GM12878 (cell line): Measurements from ENCODE around the gene FTO. TPM values are rescaled to one million over a fixed set of nuclear protein-coding genes. Genes with fewer than 3 reads are reported as not detected.

Source experiments
- ATAC-seq: fragments of 200-7000 bp; cut with Tn5 transposase; 3 replicates; pipeline ENCODE4 v1.9.1; 2020; ENCODE audit warnings: mild to moderate bottlenecking, moderate library complexity
- BruUV-seq: library from RNA; stranded (reverse); fragments of 400-500 nt; replicated peaks from 2 replicates; lab custom pipeline; 2021; lab: Mats Ljungman, UMichigan
- CTCF ChIA-PET: fragments of 300-600 bp; sonication (Branson Sonifier 250); formaldehyde crosslinking; extraction: SDS; loops from one replicate; lab custom pipeline; 2021; ENCODE audit warnings: inconsistent platforms; lab: Yijun Ruan, JAX
- POLR2A ChIA-PET: fragments of 350-600 bp; formaldehyde crosslinking; extraction: SDS; loops from one replicate; lab custom pipeline; 2021; ENCODE audit warnings: inconsistent platforms; lab: Charles Lee
- RAD21 ChIA-PET: fragments of 300-600 bp; sonication (Branson Sonifier 250); formaldehyde crosslinking; loops from one replicate; lab custom pipeline; 2023; ENCODE audit warnings: antibody characterized with exemption; ENCODE audit not compliant: unreplicated experiment; lab: Charles Lee
- SMC1A ChIA-PET: fragments of 300-600 bp; sonication (Branson Sonifier 250); formaldehyde crosslinking; loops from one replicate; lab custom pipeline; 2023; ENCODE audit not compliant: unreplicated experiment, uncharacterized antibody; lab: Charles Lee
- DNase-seq: peaks from one replicate; pipeline ENCODE4 v3.0.0-alpha.2; 2011; ENCODE audit warnings: low read depth, low spot score
- FAIRE-seq: peaks from 3 replicates; lab custom pipeline; 2011; peaks lifted over from hg19 to GRCh38; lab: Jason Lieb, UNC
- H2AFZ ChIP-seq: 2 replicates; pipeline ENCODE4 v1.6.0; 2011; ENCODE audit warnings: low read depth, low read length, control low read depth; ENCODE audit not compliant: control insufficient read depth
- H3K27ac ChIP-seq: 2 replicates; pipeline ENCODE4 v1.5.1; 2011; ENCODE audit warnings: control low read depth; ENCODE audit not compliant: control insufficient read depth, insufficient read depth
- H3K27me3 ChIP-seq, 2 experiments: replicated peaks in 1 of 2; 2 replicates each; pipeline versions ENCODE4 v1.6.0 to v1.6.1; 2011; ENCODE audit warnings: low read length in 1 of 2; ENCODE audit not compliant: control insufficient read depth in 2 of 2, insufficient read depth in 2 of 2
- H3K36me3 ChIP-seq, 2 experiments: 2 replicates each; pipeline ENCODE4 v1.5.1; 2011; ENCODE audit warnings: low read length in 1 of 2; ENCODE audit not compliant: control insufficient read depth in 2 of 2, insufficient read depth in 2 of 2
- H3K4me1 ChIP-seq: 2 replicates; pipeline ENCODE4 v1.6.1; 2011; ENCODE audit warnings: mild to moderate bottlenecking, low read length, moderate library complexity, mixed read lengths; ENCODE audit not compliant: control insufficient read depth, insufficient read depth
- H3K4me2 ChIP-seq: 2 replicates; pipeline ENCODE4 v1.6.0; 2011; ENCODE audit warnings: control low read depth; ENCODE audit not compliant: control insufficient read depth, insufficient read depth
- H3K4me3 ChIP-seq: fragments of 200-600 bp; sonication (generic); 2 replicates; pipeline ENCODE4 v1.5.1; 2016
- H3K79me2 ChIP-seq: 2 replicates; pipeline ENCODE4 v1.6.0; 2011; ENCODE audit warnings: low read length; ENCODE audit not compliant: control insufficient read depth, insufficient read depth
- H3K9ac ChIP-seq: 2 replicates; pipeline ENCODE4 v1.8.0; 2011; ENCODE audit warnings: low read length, control low read depth, mixed read lengths; ENCODE audit not compliant: control insufficient read depth, insufficient read depth
- H3K9me3 ChIP-seq: replicated peaks from 3 replicates; pipeline ENCODE4 v1.5.1; 2011; ENCODE audit warnings: mild to moderate bottlenecking, low read length; ENCODE audit not compliant: control insufficient read depth, insufficient read depth
- H4K20me1 ChIP-seq: 2 replicates; pipeline ENCODE4 v1.6.0; 2011; ENCODE audit not compliant: control insufficient read depth, insufficient read depth
- FOS ChIP-seq: IDR thresholded peaks from 3 replicates; pipeline ENCODE4 v1.6.1; 2011; ENCODE audit warnings: borderline replicate concordance; ENCODE audit not compliant: insufficient read length; ENCODE audit errors: extremely low read depth
- FOXK2 ChIP-seq: fragments of 450-650 bp; IDR thresholded peaks from 2 replicates; pipeline ENCODE4 v1.6.1; 2017; ENCODE audit warnings: mild to moderate bottlenecking, moderate library complexity
- KAT2A ChIP-seq: conservative IDR thresholded peaks from 2 replicates; pipeline ENCODE4 v1.6.1; 2011; ENCODE audit warnings: low read depth, low read length; ENCODE audit not compliant: control insufficient read depth
- KDM1A ChIP-seq: fragments of 200-600 bp; sonication (generic); IDR thresholded peaks from 2 replicates; pipeline ENCODE4 v1.6.1; 2016; ENCODE audit warnings: borderline replicate concordance
- LARP7 ChIP-seq: fragments of 450-650 bp; IDR thresholded peaks from 2 replicates; pipeline ENCODE4 v1.6.1; 2017; ENCODE audit warnings: mild to moderate bottlenecking
- MXI1 ChIP-seq: fragments of 150-350 bp; IDR thresholded peaks from 2 replicates; pipeline ENCODE4 v1.6.1; 2011; ENCODE audit warnings: low read depth, mild to moderate bottlenecking, inconsistent platforms, low read length, improper control_type of control experiment
- NFXL1 ChIP-seq: fragments of 450-650 bp; IDR thresholded peaks from 2 replicates; pipeline ENCODE4 v1.6.1; 2017; ENCODE audit warnings: antibody characterized with exemption, mild to moderate bottlenecking, borderline replicate concordance
- NRF1 ChIP-seq: conservative IDR thresholded peaks from 2 replicates; pipeline ENCODE4 v1.6.1; 2011; ENCODE audit warnings: mild to moderate bottlenecking, low read depth, low read length, improper control_type of control experiment
- POLR2AphosphoS5 ChIP-seq: IDR thresholded peaks from 2 replicates; pipeline ENCODE4 v1.6.1; 2011; ENCODE audit warnings: mild to moderate bottlenecking, low read length, inconsistent platforms
- SIX5 ChIP-seq: IDR thresholded peaks from 2 replicates; pipeline ENCODE4 v1.6.1; 2011; ENCODE audit warnings: mild to moderate bottlenecking, low read depth, low read length, moderate library complexity; ENCODE audit not compliant: severe bottlenecking
- SMARCA5 ChIP-seq: fragments of 450-650 bp; IDR thresholded peaks from 2 replicates; pipeline ENCODE4 v1.6.1; 2017; ENCODE audit warnings: mild to moderate bottlenecking
- SP1 ChIP-seq: IDR thresholded peaks from one replicate; pipeline ENCODE4 v1.6.1; 2011; ENCODE audit warnings: low read depth, low read length
- STAT3 ChIP-seq: IDR thresholded peaks from 2 replicates; pipeline ENCODE4 v1.6.1; 2011; ENCODE audit warnings: low read depth, low read length, improper control_type of control experiment
- SUPT20H ChIP-seq: IDR thresholded peaks from 2 replicates; pipeline ENCODE4 v1.6.1; 2011; ENCODE audit warnings: low read depth, mild to moderate bottlenecking, low read length, moderate library complexity, borderline replicate concordance; ENCODE audit not compliant: control insufficient read depth
- WGBS: methylation state at CpG from one replicate; pipeline ENCODE4 v1.1.6; 2016; ENCODE audit warnings: low lambda C conversion rate; ENCODE audit not compliant: insufficient replicate concordance, insufficient coverage; ENCODE audit errors: missing lambda C conversion rate; 5-methylcytosine and 5-hydroxymethylcytosine counted together
- in situ Hi-C: fragments of 300-500 bp; cut with MboI; formaldehyde crosslinking; loops from 9 replicates; pipeline ENCODE4 v1.14.3; 2018; ENCODE audit warnings: mixed read lengths
- intact Hi-C: fragments of 100-400 bp; cut with micrococcal nuclease; formaldehyde crosslinking; loops from one replicate; pipeline ENCODE4 v1.14.2; 2022; ENCODE audit not compliant: unreplicated experiment
- polyA plus RNA-seq, 11 experiments: library from polyadenylated mRNA; depleted of rRNA in 4 of 11; unstranded in 6 of 11; stranded (reverse) in 5 of 11; fragments of >200 nt; fragmentation: Nextera tagmentation in 4 of 11; fragmentation: Illumina TruSeq in 1 of 11; extraction: Ambion mirVana in 4 of 11; extraction: Trizol in 1 of 11; gene quantifications; 1 replicate in 1 of 11; 2 replicates in 10 of 11; pipeline versions ENCODE4 v1.2.1 to v1.2.3, GENCODE V29; 2011 to 2016; ENCODE audit warnings: inconsistent platforms in 2 of 11, missing spikeins in 2 of 11, low read depth in 1 of 11
- total RNA-seq, 4 experiments: library from RNA; depleted of rRNA in 3 of 4; stranded (reverse); fragments of >200 nt in 3 of 4; fragmentation: Illumina TruSeq in 1 of 4; extraction: Trizol in 1 of 4; gene quantifications; 2 replicates each; pipeline versions ENCODE4 v1.2.1 to v1.2.3, GENCODE V29; 2013 to 2021
- TF ChIP-seq, protein P1 (sequence below): IDR thresholded peaks from 2 replicates; pipeline ENCODE4 v1.6.1; 2011; ENCODE audit warnings: mild to moderate bottlenecking, low read depth, low read length, moderate library complexity; ENCODE audit not compliant: insufficient replicate concordance
- TF ChIP-seq, protein P2 (sequence below): IDR thresholded peaks from 2 replicates; pipeline ENCODE4 v1.6.1; 2012; ENCODE audit warnings: low read depth, low read length, improper control_type of control experiment
- TF ChIP-seq, protein P3 (sequence below): IDR thresholded peaks from 2 replicates; pipeline ENCODE4 v1.6.1; 2011; ENCODE audit warnings: low read depth, mild to moderate bottlenecking, low read length, moderate library complexity, borderline replicate concordance; ENCODE audit errors: extremely low read depth
- TF ChIP-seq, protein P4 (sequence below), 3 experiments: IDR thresholded peaks in 2 of 3; conservative IDR thresholded peaks in 1 of 3; 2 replicates each; pipeline ENCODE4 v1.5.1; 2011; ENCODE audit warnings: low read depth in 3 of 3, low read length in 3 of 3, mild to moderate bottlenecking in 3 of 3, control low read depth in 2 of 3, moderate library complexity in 2 of 3, inconsistent platforms in 1 of 3, mixed read lengths in 1 of 3; ENCODE audit not compliant: control insufficient read depth in 2 of 3, insufficient read depth in 1 of 3; ENCODE audit errors: extremely low read depth in 1 of 3

The FTO gene
- total and polyA plus RNA-seq, 10 of the 15 experiments (the other 5 are each of a cell fraction or from before 2014, with no cell fraction given) = 20.1 to 55.0 (median 47.0) TPM

DNA sequence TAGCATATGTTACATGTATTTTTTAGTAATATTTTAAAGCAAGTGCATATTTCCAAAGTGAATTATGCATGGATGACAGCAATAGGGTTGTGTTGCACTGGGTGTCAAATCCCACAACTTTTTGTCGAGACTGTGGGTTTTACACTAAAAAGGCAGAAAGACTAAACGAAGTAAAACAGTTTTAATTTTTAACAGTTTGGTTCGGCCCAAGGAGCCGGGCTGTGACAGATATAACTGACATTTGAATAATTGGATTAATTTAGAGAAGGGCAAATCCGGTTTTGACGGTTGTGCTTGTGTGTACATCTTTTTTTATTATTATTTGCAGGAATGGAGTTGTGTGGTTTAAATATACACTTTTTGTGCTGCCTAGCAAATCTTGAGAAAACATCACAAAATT lies 263.6 kb downstream of the FTO start (continued):
- no peak for TF ChIP-seq NFXL1
- TF ChIP-seq, all 136 proteins: peak for 0

DNA sequence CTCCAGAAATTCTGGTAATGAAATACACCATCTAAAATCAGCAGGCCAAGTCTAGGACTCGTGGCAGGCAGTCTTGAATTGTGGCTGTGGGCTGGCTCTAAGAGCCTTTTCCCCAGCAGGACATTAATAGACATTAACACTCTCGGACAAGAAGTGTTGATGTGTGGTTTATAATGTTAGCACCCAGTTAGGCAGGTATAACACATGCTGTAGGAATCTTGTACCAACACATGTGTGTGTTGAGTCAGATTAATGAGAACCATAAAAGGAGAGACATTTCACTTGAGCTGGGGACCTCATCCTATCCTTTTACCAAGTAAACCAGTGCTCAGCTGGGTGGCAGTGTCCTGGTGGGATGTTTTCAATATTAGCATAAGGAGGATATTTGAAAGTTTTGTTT lies 264.5 kb downstream of the FTO start:
- Histone ChIP-seq H3K4me2 (no peak overlapping the region), H2AFZ (no peak overlapping the region), H4K20me1 (no peaks in the 10 kb centered on the region), H3K4me3 (no peak overlapping the region), H3K79me2 (no peaks in the 10 kb centered on the region), H3K27ac (no peak overlapping the region), H3K9me3 (no peaks in the 10 kb centered on the region), H3K36me3 (no peaks in the 10 kb centered on the region), H3K9ac (no peak overlapping the region), H3K27me3 (no peaks in the 10 kb centered on the region), H3K4me1 (no peaks in the 10 kb centered on the region)
- DNase-seq (no peak), ATAC-seq (no peak), FAIRE-seq (no peak)
- no TSS peak for BruUV-seq
- 54% methylated on average over 2 of the region's 2 CpGs for WGBS
- POLR2A ChIA-PET = no interaction called here
- intact Hi-C loops (no loop called here), in situ Hi-C loops (no loop called here)
- CTCF ChIA-PET = no interaction called here
- RAD21 ChIA-PET = no interaction called here
- SMC1A ChIA-PET = no interaction called here
- no peak for TF ChIP-seq LARP7
- TF ChIP-seq SIX5 = no peak
- TF ChIP-seq SUPT20H = no peak
- TF ChIP-seq KDM1A = no peak
- no peak for TF ChIP-seq SMARCA5
- no peak for TF ChIP-seq SP1
- no peak for TF ChIP-seq KAT2A
- TF ChIP-seq, protein P1, sequence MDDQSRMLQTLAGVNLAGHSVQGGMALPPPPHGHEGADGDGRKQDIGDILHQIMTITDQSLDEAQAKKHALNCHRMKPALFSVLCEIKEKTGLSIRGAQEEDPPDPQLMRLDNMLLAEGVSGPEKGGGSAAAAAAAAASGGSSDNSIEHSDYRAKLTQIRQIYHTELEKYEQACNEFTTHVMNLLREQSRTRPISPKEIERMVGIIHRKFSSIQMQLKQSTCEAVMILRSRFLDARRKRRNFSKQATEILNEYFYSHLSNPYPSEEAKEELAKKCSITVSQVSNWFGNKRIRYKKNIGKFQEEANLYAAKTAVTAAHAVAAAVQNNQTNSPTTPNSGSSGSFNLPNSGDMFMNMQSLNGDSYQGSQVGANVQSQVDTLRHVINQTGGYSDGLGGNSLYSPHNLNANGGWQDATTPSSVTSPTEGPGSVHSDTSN = no peak
- TF ChIP-seq, protein P2, sequence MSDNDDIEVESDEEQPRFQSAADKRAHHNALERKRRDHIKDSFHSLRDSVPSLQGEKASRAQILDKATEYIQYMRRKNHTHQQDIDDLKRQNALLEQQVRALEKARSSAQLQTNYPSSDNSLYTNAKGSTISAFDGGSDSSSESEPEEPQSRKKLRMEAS = no peak
- TF ChIP-seq, protein P3, sequence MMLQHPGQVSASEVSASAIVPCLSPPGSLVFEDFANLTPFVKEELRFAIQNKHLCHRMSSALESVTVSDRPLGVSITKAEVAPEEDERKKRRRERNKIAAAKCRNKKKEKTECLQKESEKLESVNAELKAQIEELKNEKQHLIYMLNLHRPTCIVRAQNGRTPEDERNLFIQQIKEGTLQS = no peak
- TF ChIP-seq MXI1 = no peak
- TF ChIP-seq, protein P4, sequence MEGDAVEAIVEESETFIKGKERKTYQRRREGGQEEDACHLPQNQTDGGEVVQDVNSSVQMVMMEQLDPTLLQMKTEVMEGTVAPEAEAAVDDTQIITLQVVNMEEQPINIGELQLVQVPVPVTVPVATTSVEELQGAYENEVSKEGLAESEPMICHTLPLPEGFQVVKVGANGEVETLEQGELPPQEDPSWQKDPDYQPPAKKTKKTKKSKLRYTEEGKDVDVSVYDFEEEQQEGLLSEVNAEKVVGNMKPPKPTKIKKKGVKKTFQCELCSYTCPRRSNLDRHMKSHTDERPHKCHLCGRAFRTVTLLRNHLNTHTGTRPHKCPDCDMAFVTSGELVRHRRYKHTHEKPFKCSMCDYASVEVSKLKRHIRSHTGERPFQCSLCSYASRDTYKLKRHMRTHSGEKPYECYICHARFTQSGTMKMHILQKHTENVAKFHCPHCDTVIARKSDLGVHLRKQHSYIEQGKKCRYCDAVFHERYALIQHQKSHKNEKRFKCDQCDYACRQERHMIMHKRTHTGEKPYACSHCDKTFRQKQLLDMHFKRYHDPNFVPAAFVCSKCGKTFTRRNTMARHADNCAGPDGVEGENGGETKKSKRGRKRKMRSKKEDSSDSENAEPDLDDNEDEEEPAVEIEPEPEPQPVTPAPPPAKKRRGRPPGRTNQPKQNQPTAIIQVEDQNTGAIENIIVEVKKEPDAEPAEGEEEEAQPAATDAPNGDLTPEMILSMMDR (IDR thresholded peaks at IDR 0.05 in 2 of 3, conservative IDR thresholded peaks at IDR 0.05 in 1 of 3; ENCODE audit: control insufficient read depth in 2 of 3, extremely low read depth in 1 of 3, insufficient read depth in 1 of 3, low read depth in 3 of 3, low read length in 3 of 3) = no peak
- no peak for TF ChIP-seq POLR2AphosphoS5
- TF ChIP-seq STAT3 = no peak
- TF ChIP-seq FOS = no peak
- no peak for TF ChIP-seq FOXK2
- no peak for TF ChIP-seq NRF1
